Muscle of arm (tissue), 12 donors: ENCODE data around the gene C4orf50. TPM values are rescaled to one million over a fixed set of nuclear protein-coding genes. Genes with fewer than 3 reads are reported as not detected.
"Not testable (repeated sequence)": the region's sequence is repeated elsewhere in the genome, so short reads cannot be mapped to it uniquely, and the experiment has no call there.

Source experiments
- DNase-seq: peaks from one replicate; pipeline ENCODE4 v3.0.0-alpha.2; 2013
- polyA plus RNA-seq, 12 donors: library from polyadenylated mRNA; unstranded; fragments of 120-200 nt; gene quantifications; one replicate each; pipeline ENCODE4 v1.2.1, GENCODE V29; 2013; ENCODE audit not compliant: insufficient read length in 12 of 12

C4orf50 gene
- polyA plus RNA-seq, 12 donors: 0.01 to 0.03 (median 0.01) TPM; not detected in 9

DNA sequence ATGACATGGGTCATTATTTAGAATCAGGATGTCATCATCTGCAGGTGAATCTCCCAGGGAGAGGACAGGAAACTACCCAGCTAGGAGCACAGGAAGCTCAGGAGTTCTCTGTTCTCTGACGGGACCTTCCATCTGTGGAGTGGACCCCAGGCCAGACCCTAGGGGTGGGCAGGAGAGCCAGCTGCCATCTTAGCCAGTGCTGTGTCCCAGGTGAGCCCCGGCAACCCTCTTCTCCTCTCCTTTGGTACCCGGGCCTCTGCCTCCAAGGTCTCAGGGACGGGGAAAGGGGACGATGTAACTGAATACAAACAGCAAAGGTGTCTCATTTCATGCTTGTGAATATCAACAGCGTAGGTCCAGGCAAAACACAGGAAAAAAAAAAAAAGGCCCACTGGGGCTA lies 48.5 kb downstream of the C4orf50 start:
- DNase-seq: no peak

DNA sequence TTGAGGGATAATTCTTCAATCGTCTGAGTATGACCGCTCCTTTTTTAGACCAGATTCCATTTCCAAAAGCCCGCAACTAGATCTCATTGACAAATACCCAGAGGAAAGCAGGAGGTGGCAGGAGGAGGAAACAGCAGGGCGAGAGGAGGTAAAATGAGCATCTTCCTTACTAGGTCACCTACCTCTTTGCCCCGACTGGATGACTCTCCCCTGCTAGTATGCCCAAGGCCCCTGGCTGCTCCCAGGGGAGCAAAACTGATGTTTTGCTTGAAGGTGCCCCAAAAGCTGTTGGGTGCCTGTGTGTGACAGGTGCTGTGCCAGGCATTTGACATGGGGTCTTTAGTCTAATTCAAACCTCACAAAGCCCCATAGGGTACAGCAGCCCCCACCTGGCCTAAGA lies 48.9 kb downstream of the C4orf50 start:
- no peak for DNase-seq

- DNase-seq: no peak
Measured at GRCh38 chr4:5968246-5968645, 50.0 kb downstream of the C4orf50 start.

DNA sequence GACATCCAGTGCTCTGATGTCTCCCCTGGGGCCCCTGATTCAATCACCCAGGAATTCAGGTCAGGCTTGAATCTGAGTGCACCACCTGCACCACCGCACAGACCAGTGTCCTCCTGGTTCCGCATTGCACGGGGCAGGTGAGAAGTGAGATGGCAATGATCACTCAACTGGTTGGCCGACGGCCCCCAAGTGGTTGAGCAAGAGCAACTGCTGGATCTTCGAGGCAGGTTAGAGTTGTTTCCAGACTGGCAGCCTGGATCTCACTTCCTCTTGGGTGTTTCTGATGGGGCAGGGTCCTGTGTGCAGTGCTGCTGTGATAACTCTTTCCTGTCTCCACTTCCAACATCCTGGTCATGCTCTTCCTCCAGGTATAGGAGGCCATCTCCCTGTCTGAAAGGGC lies 50.4 kb downstream of the C4orf50 start:
- DNase-seq: no peak

- no peak for DNase-seq
Measured at GRCh38 chr4:5965225-5965624, 53.0 kb downstream of the C4orf50 start.

DNA sequence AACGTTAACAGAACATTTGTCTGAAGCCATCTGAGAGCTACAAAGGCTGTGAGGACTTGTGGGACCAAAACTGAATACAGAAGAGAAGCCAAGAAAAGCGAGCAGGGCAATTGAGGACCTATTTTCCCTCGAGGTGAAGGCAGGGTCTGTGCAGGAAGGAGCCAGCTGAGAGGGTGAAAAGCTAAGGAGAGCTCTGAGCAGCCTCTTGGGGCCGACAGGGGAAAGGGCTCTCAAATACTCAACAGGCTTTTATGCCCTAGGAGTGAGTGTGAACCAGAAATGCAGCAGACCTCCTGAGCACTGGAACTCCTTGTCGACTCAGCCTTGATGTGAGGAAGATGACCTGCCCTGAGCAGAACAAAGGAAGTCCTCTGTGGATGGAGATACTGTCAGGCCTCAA lies 54.2 kb downstream of the C4orf50 start:
- no peak for DNase-seq

- DNase-seq: no peak
Measured at GRCh38 chr4:5963611-5964010, 54.6 kb downstream of the C4orf50 start.

DNA sequence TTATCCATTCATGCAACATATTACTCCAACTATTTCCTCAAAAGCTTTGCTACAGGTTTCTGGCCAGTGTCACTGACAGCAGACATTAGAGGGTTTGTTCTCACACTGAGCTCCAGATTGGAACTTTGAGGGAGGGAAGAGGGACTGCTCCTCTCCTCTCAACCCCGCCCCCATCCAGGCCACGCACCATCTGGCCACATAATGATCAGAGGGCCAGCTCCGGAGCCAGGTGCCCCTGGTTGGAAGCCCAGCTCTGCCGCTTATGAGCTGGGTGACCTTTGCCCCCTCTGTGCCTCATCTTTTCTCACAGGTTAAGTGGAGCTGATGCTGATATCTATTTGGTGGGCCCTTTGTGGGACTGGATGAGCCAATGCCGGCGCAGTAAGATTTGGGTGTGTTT lies 55.8 kb downstream of the C4orf50 start:
- no peak for DNase-seq

DNA sequence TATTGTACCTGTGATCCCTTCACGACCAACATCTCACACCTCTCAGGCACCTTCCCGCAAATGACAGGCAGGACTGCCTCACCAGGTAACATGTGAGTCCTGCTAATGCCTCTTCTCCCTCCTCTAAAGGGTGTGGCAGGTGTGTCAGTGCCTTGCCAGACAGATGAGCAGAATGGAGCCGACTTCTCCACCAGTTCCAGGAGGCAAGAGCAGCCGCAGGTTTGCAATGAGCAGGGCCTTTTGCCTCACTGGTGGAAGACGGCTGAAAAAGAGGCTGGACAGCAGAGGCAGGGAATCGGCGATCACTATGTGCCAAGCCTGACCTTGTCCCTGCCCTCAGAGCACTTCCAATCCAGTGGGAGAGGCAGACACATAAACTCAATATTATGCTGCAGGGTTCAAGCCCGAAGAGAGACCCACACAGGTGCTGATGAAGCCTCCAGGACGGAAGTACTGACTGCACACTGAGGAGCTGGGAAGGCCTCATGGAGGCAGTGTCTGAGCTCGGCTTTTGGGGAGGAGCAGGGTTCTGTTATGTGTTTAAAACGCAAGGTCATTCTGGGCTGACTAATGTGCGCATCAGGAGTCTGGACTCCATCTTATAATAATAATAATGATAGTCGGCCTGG lies 57.9 kb downstream of the C4orf50 start:
- no peak for DNase-seq

DNA sequence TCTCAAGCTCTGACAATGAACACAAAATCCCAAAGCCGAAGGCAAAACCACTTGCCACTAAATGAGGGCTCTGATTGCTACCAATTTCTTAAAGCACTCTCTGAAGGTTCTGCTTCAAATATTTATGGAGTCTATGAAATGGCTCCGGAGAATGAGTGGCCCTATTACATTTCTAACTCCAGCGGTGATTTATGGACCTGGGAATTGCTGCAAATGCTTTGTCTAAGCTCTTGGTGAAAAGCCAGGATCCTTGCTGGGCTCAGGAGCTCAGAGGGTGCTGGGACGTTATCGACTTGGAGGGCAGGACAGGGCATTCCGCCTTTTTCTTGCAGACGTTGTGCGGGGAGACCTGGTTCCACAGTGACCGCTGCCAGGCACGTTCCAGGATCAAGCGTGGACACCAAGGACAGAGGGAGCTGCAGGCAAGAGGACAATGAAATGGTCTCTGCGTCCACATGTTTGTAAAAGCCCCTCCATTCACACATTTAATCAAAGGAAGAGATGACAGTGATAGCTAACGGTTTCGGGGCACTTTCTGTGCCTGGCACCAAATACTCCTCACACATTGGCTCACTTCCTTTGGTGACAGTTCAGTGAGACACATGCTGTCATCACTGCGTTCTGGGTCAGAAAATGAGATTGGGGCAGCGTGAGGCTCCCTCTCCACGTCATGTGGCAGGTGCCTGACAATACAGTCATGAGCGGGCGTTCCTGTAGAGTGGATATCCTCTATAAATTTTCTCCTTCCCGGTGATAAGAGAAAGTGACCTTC lies 58.8 kb downstream of the C4orf50 start:
- DNase-seq: no peak

- no peak for DNase-seq
Measured at GRCh38 chr4:5958199-5958735, 60.0 kb downstream of the C4orf50 start.

DNA sequence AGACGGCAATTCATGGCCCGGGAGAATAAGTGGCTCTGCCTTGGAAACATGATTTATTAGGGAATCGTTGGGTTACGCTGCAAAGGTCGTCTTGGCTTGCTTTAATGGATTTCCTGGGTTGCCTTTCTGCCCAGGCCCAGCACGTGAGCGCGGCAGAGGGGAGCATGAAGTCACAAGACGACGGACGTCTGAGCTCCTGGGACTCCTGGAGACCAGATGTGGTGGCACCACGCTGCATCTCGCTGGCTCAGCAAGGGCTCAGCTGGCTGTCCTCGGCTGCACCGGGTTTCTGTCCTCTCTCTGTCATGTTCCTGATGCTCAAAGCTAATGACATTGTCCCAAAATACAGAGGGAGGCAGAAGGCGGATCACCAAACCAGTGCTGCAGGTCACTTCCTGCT lies 61.2 kb downstream of the C4orf50 start:
- DNase-seq: no peak

DNA sequence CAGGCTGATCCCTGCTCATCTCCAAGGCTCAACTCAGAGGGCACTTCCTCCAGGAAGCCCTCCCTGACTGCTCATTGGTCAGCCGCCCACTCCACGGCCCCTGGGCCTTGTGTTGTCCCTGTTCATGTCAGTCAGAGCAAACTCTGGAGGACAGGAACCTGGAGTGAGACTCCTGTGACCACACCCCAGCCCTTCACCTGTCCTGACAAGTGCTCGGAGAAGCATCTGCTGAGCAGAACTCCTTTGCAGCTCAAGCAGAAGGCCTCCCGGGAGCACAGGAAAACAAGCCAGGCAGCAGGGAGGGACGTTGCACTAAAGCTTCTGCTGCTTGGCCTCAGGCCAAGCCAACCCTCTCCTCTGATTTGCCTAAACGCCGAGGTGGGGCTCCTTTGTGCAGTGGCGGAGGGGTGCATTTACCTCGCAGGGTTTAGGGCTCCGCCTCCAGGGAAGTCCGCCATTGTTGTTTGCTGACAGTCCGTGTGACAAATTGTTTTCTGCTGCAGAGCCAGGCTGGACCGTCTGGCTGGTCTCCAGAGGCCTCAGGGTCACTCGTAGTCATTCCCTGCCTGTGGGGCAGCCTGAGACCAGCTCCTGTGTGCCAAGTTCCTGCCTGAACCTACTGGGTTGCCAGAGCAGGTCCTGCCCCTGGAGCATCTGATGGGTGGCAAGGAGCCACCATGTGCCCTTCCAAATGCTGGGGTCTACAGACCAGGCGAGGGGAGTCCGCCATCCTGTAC lies 61.8 kb downstream of the C4orf50 start:
- no peak for DNase-seq

GRCh38 chr4:5955856-5956255 lies 62.4 kb downstream of the C4orf50 start:
- no peak for DNase-seq

- no peak for DNase-seq
Measured at GRCh38 chr4:5955201-5955821, 62.9 kb downstream of the C4orf50 start.

DNA sequence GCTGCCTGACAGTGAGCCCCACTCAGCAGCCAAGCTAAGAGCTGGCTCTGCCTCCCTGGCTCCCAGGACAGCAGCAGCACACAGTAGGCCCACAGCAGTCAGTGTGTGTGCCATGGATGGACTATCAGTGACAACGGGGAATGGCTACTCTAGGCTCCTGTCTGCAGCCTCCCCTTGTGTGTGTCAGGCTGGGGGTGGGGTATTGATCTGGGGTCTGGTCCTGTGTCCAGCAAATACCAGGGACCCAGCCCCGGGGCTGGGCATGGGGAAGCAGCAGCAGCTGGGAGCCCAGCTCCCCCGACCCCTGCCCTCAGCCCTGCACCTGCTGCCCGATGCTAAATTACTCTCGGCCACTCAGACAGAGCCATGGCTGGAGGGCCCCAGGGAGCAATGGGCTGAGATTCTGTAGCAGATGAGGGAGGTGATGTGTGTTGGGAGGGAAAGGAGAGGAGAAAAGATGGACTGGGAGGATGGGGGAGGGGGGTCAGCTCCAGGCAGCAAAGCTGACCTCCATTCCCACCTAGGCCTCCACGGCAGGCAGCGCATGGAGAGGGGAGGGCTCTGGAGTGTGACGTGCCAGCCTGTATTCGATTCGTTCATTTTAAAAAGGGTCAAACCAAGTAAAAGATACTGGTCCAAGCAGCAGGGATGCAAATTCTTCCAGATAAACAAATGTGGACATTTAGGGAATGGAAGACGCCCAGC lies 64.0 kb downstream of the C4orf50 start:
- no peak for DNase-seq

- DNase-seq: no peak
Measured at GRCh38 chr4:5952975-5953951, 65.0 kb downstream of the C4orf50 start.

- DNase-seq: no peak
Measured at GRCh38 chr4:5952286-5952974, 65.8 kb downstream of the C4orf50 start.

GRCh38 chr4:5946653-5947052 lies 71.6 kb downstream of the C4orf50 start:
- not testable (repeated sequence) for DNase-seq

GRCh38 chr4:5945936-5946335 lies 72.3 kb downstream of the C4orf50 start:
- DNase-seq: no peak
